ENCODE results near the gene PLCB1. TPM values are rescaled to one million over a fixed set of nuclear protein-coding genes. Genes with fewer than 3 reads are reported as not detected.

PLCB1 gene
- total RNA-seq, 4 donors from 2014 or later: 72.9 to 115 (median 76.3) TPM

DNA sequence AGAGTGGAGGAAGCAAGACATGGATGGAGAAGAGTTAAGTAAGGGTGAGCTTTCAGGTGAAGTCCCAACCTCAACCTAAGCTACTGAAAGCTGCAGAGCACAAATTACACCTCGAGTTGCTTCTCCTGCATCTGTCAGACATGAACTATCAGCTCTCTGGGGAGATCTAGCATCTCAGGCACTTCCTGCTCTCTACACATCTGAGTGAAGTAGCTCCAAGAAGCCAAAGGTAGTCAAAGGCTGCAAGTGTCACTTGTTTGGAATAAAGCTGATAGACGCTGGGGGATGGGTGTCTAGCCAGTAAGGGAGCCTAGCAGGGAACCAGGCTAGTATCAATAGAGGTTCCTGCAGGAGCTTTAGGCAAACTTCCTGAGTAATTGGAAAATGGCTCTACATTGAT lies 228.0 kb downstream of the PLCB1 start:
- 69% methylated on average over 2 of the region's 2 CpGs for WGBS
- Histone ChIP-seq H3K9me3 (no peaks in the 10 kb centered on the region), H3K36me3 (no peaks in the 10 kb centered on the region), H3K27ac (replicated peaks in 1 of 4) (no peak overlapping the region), H3K27me3 (no peaks in the 10 kb centered on the region), H3K4me1 (peaks cover 0 to 39% (median 27%) of the 10 kb centered on the region in 4 donors), H3K4me3 (no peak overlapping the region)
- no peak for TF ChIP-seq EP300 (IDR thresholded peaks at IDR 0.05)
- no peak for TF ChIP-seq POLR2A (IDR thresholded peaks at IDR 0.05; ENCODE audit: low read depth)
- TF ChIP-seq POLR2AphosphoS5 (IDR thresholded peaks at IDR 0.05): no peak
- no peak for TF ChIP-seq CTCF (IDR thresholded peaks at IDR 0.05)
- intact Hi-C loops (cut with DNase I): no loop called here
- no peak for DNase-seq (ENCODE audit: extremely low spot score)

DNA sequence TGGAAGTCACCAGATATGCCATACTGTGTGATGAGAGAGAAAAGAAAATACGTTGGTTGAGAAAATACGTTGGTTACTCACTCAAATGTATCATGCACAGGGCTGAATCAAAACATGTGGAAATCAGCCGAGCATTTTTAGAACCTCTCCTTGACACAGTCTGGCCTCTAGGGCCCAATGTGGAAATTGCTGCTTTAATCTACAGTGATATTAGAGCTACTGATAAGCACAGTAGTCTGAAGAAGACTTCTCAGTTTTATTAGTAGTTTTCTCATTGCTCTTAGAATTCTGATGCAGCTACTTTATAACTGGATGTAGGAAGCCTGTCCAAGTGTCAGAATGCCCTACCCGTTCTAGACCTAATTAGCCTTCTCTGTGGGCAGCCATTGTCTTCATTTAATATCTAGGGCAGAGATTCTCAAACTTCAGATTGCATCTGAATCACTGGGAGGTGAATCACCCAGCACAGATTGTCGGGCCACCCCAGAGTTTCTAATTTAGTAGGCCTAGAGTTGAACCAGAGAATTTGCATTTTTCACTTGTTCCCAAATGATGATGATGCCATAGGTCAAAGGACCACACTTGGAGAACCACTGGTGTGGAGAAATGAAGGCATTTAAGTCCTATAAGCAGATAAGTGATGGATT lies 229.1 kb downstream of the PLCB1 start:
- WGBS: 57% methylated on average over 5 of the region's 5 CpGs
- Histone ChIP-seq H3K27me3 (no peaks in the 10 kb centered on the region), H3K27ac (replicated peaks in 1 of 4) (no peak overlapping the region), H3K36me3 (no peaks in the 10 kb centered on the region), H3K4me3 (no peak overlapping the region), H3K4me1 (peaks cover 0 to 38% (median 26%) of the 10 kb centered on the region in 4 donors), H3K9me3 (no peaks in the 10 kb centered on the region)
- TF ChIP-seq CTCF (IDR thresholded peaks at IDR 0.05): peak in 1 of 3 experiments; percentile 29
- no peak for TF ChIP-seq POLR2A (IDR thresholded peaks at IDR 0.05; ENCODE audit: low read depth)
- intact Hi-C loops (cut with DNase I): no loop called here
- DNase-seq (ENCODE audit: extremely low spot score): no peak

GRCh38 chr20:8361779-8362178 lies 229.7 kb downstream of the PLCB1 start:
- intact Hi-C loops (cut with DNase I): no loop called here

GRCh38 chr20:8362457-8362856 lies 230.4 kb downstream of the PLCB1 start:
- no peak for DNase-seq (ENCODE audit: extremely low spot score)
- Histone ChIP-seq H3K4me1 (peaks cover 0 to 25% (median 14%) of the 10 kb centered on the region in 4 donors), H3K27me3 (no peaks in the 10 kb centered on the region), H3K4me3 (no peak overlapping the region), H3K27ac (replicated peaks in 1 of 4) (no peak overlapping the region), H3K36me3 (no peaks in the 10 kb centered on the region), H3K9me3 (no peaks in the 10 kb centered on the region)
- intact Hi-C loops (cut with DNase I): no loop called here
- WGBS: 72% methylated on average over 3 of the region's 3 CpGs
- TF ChIP-seq CTCF (IDR thresholded peaks at IDR 0.05): no peak
- no peak for TF ChIP-seq POLR2A (IDR thresholded peaks at IDR 0.05; ENCODE audit: low read depth)
- no peak for TF ChIP-seq POLR2AphosphoS5 (IDR thresholded peaks at IDR 0.05)
- TF ChIP-seq EP300 (IDR thresholded peaks at IDR 0.05): no peak

More at GRCh38 chr20:8361779-8362178, 229.7 kb downstream of the PLCB1 start:
- Histone ChIP-seq H3K27me3 (no peaks in the 10 kb centered on the region), H3K4me3 (no peak overlapping the region), H3K4me1 (peaks cover 0 to 32% (median 20%) of the 10 kb centered on the region in 4 donors), H3K9me3 (no peaks in the 10 kb centered on the region), H3K36me3 (no peaks in the 10 kb centered on the region), H3K27ac (replicated peaks in 1 of 4) (no peak overlapping the region)
- TF ChIP-seq POLR2AphosphoS5 (IDR thresholded peaks at IDR 0.05) (no peak), POLR2A (IDR thresholded peaks at IDR 0.05; ENCODE audit: low read depth) (no peak), CTCF (IDR thresholded peaks at IDR 0.05) (no peak), EP300 (IDR thresholded peaks at IDR 0.05) (no peak)
- no peak for DNase-seq (ENCODE audit: extremely low spot score)

Measured in esophagus muscularis mucosa (tissue), 4 donors.